ENCODE data around the gene FAM53B.

GRCh38 chr10:124791547-124792348, 47.6 kb upstream of the FAM53B start, which contains the start of gene EEF1AKMT2:
- TF ChIP-seq CTCF (IDR thresholded peaks at IDR 0.05), result peak; percentile 36 to 72 (median 49)
- TF ChIP-seq POLR2A (IDR thresholded peaks at IDR 0.05), result peak; percentile 48 to 71
- no peak for TF ChIP-seq EP300 (IDR thresholded peaks at IDR 0.05)
- TF ChIP-seq POLR2AphosphoS5 (IDR thresholded peaks at IDR 0.05), result peak; percentile 56 to 88 (median 71)
